Fibroblast of lung (primary cell): Measurements from ENCODE around the gene SLC25A6. TPM values are rescaled to one million over a fixed set of nuclear protein-coding genes. Genes with fewer than 3 reads are reported as not detected.

Source experiments
- DNase-seq, 2 donors: peaks; one replicate each; pipeline versions ENCODE4 v3.0.0 to v3.0.0-alpha.2; 2010; ENCODE audit warnings: low read depth in 2 of 2
- H2AFZ ChIP-seq: 2 replicates; pipeline ENCODE4 v1.5.1; 2012; ENCODE audit warnings: low read length, control low read depth, inconsistent platforms
- H3K27ac ChIP-seq: 2 replicates; pipeline ENCODE4 v1.5.1; 2011; ENCODE audit warnings: low read length, control low read depth; ENCODE audit not compliant: insufficient read depth
- H3K27me3 ChIP-seq: 2 replicates; pipeline ENCODE4 v1.5.1; 2011; ENCODE audit warnings: mild to moderate bottlenecking, low read length; ENCODE audit not compliant: control insufficient read depth, insufficient read depth
- H3K36me3 ChIP-seq: 2 replicates; pipeline ENCODE4 v1.5.1; 2011; ENCODE audit warnings: low read length; ENCODE audit not compliant: control insufficient read depth, insufficient read depth
- H3K4me1 ChIP-seq: 2 replicates; pipeline ENCODE4 v1.5.1; 2011; ENCODE audit warnings: low read length; ENCODE audit not compliant: control insufficient read depth, insufficient read depth; ENCODE audit errors: extremely low read depth
- H3K4me2 ChIP-seq: 2 replicates; pipeline ENCODE4 v1.5.1; 2011; ENCODE audit warnings: low read length, control low read depth; ENCODE audit not compliant: insufficient read depth; ENCODE audit errors: extremely low read depth
- H3K4me3 ChIP-seq, 4 experiments: fragments of 200-600 bp in 1 of 4; sonication (generic) in 1 of 4; replicated peaks in 1 of 4; 2 replicates each; pipeline ENCODE4 v1.5.1; 2011 to 2016; ENCODE audit warnings: low read length in 4 of 4, low read depth in 3 of 4, mild to moderate bottlenecking in 3 of 4, control low read depth in 2 of 4, inconsistent platforms in 1 of 4, mixed read lengths in 1 of 4; ENCODE audit not compliant: insufficient read depth in 1 of 4; ENCODE audit errors: control extremely low read depth in 1 of 4
- H3K79me2 ChIP-seq: 2 replicates; pipeline ENCODE4 v1.5.1; 2012; ENCODE audit warnings: mild to moderate bottlenecking, low read length, inconsistent platforms; ENCODE audit not compliant: control insufficient read depth, insufficient read depth
- H3K9ac ChIP-seq: 2 replicates; pipeline ENCODE4 v1.5.1; 2011; ENCODE audit warnings: mild to moderate bottlenecking, low read length, control low read depth; ENCODE audit not compliant: insufficient read depth
- H3K9me3 ChIP-seq: 2 replicates; pipeline ENCODE4 v1.5.1; 2012; ENCODE audit warnings: low read depth, low read length; ENCODE audit not compliant: control insufficient read depth, insufficient read depth
- H4K20me1 ChIP-seq: 2 replicates; pipeline ENCODE4 v1.5.1; 2011; ENCODE audit warnings: low read length; ENCODE audit not compliant: control insufficient read depth, insufficient read depth; ENCODE audit errors: extremely low read depth
- EZH2 ChIP-seq: IDR thresholded peaks from 2 replicates; pipeline ENCODE4 v1.5.1; 2012; ENCODE audit warnings: low read length, control low read depth, mild to moderate bottlenecking; ENCODE audit errors: missing control alignments
- polyA plus RNA-seq, 2 donors: library from polyadenylated mRNA; depleted of rRNA in 1 of 2; stranded (reverse) in 1 of 2; unstranded in 1 of 2; fragments of >200 nt; gene quantifications; 2 replicates each; pipeline ENCODE4 v1.2.1, GENCODE V29; 2011 to 2012; ENCODE audit warnings: missing spikeins in 1 of 2
- total RNA-seq: library from RNA; depleted of rRNA; stranded (reverse); fragments of >200 nt; gene quantifications from 2 replicates; pipeline ENCODE4 v1.2.1, GENCODE V29; 2014
- TF ChIP-seq, protein P1 (sequence below), 2 donors: IDR thresholded peaks in 1 of 2; conservative IDR thresholded peaks in 1 of 2; 1 replicate in 1 of 2; 2 replicates in 1 of 2; pipeline ENCODE4 v1.5.1; 2011 to 2012; ENCODE audit warnings: low read length in 2 of 2, control low read depth in 1 of 2, inconsistent platforms in 1 of 2, low read depth in 1 of 2, mild to moderate bottlenecking in 1 of 2

The SLC25A6 gene
- total and polyA plus RNA-seq, 2 donors (not counting 1 experiment from before 2014, with no cell fraction given), result 158 to 220 TPM

DNA sequence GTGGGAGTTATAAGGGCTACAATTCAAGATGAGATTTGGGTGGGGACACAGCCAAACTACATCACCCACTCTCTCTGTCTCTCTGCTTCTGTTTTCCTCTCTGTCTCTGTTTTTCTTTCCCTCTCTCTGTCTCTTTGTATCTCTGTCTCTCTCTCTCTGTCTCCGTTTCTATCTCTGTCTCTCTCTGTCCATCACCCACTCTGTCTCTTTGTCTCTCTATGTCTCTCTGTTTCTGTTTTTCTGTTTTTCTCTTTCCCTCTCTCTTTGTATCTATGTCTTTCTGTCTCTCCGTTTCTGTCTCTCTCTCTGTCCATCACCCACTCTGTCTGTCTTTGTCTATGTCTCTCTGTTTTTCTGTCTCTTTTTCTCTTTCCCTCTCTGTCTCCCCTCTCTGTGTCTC is 30.0 kb downstream of the SLC25A6 start:
- no peak overlapping the region for H3K4me2 ChIP-seq
- H3K4me3 ChIP-seq, result no peak overlapping the region
- no peaks in the 10 kb centered on the region for H3K4me1 ChIP-seq
- H4K20me1 ChIP-seq, result no peaks in the 10 kb centered on the region
- H3K27me3 ChIP-seq, result no peaks in the 10 kb centered on the region
- no peak overlapping the region for H3K27ac ChIP-seq
- H2AFZ ChIP-seq, result no peak overlapping the region
- H3K9me3 ChIP-seq, result no peaks in the 10 kb centered on the region
- H3K9ac ChIP-seq, result no peak overlapping the region
- DNase-seq, result no peak
- TF ChIP-seq EZH2, result no peak
- TF ChIP-seq, protein P1, sequence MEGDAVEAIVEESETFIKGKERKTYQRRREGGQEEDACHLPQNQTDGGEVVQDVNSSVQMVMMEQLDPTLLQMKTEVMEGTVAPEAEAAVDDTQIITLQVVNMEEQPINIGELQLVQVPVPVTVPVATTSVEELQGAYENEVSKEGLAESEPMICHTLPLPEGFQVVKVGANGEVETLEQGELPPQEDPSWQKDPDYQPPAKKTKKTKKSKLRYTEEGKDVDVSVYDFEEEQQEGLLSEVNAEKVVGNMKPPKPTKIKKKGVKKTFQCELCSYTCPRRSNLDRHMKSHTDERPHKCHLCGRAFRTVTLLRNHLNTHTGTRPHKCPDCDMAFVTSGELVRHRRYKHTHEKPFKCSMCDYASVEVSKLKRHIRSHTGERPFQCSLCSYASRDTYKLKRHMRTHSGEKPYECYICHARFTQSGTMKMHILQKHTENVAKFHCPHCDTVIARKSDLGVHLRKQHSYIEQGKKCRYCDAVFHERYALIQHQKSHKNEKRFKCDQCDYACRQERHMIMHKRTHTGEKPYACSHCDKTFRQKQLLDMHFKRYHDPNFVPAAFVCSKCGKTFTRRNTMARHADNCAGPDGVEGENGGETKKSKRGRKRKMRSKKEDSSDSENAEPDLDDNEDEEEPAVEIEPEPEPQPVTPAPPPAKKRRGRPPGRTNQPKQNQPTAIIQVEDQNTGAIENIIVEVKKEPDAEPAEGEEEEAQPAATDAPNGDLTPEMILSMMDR (conservative IDR thresholded peaks at IDR 0.05 in 1 of 2, IDR thresholded peaks at IDR 0.05 in 1 of 2; ENCODE audit: low read depth in 1 of 2, low read length in 2 of 2), result no peak
- H3K36me3 ChIP-seq, result no peaks in the 10 kb centered on the region
- no peaks in the 10 kb centered on the region for H3K79me2 ChIP-seq

DNA sequence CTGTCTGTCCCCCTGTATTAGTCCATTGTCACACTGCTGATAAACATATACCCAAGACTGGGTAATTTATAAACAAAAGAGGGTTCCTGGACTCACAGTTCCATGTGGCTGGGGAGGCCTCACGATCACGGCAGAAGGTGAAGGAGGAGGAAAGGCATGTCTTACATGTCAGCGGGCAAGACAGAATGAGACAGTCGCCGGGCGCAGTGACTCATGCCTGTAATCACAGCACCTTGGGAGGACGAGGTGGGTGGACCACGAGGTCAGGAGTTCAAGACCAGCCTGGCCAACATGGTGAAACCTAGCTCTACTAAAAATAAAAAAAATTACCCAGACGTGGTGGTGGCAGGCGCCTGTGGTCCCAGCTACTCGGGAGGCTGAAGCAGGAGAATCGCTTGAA is 30.6 kb downstream of the SLC25A6 start:
- no peaks in the 10 kb centered on the region for H3K4me1 ChIP-seq
- no peaks in the 10 kb centered on the region for H4K20me1 ChIP-seq
- DNase-seq, result peak in 1 of 2 donors; percentile 35
- no peak overlapping the region for H2AFZ ChIP-seq
- no peak overlapping the region for H3K9ac ChIP-seq
- H3K79me2 ChIP-seq, result no peaks in the 10 kb centered on the region
- no peaks in the 10 kb centered on the region for H3K27me3 ChIP-seq
- TF ChIP-seq EZH2, result no peak
- H3K27ac ChIP-seq, result no peak overlapping the region
- no peaks in the 10 kb centered on the region for H3K9me3 ChIP-seq
- H3K4me2 ChIP-seq, result no peak overlapping the region
- no peak overlapping the region for H3K4me3 ChIP-seq
- no peaks in the 10 kb centered on the region for H3K36me3 ChIP-seq

DNA sequence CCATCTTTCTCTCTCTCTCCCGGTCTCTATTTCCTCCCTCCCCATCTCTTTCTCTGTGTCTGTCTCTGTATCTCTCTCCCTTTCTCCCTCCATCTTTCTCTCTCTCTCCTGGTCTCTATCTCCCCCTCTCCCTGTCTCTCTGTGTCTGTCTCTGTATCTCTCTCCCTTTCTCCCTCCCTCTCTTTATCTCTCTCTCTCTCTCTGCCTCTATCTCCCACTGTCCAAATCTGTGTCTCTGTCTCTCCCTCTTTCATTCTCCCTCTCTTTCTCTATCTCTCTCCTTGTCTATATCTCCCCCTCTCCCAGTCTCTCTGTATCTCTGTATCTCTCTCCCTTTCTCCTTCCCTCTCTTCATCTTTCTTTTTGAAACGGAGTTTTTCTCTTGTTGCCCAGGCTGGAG is 31.7 kb downstream of the SLC25A6 start:
- TF ChIP-seq, protein P1 (conservative IDR thresholded peaks at IDR 0.05 in 1 of 2, IDR thresholded peaks at IDR 0.05 in 1 of 2; ENCODE audit: low read depth in 1 of 2, low read length in 2 of 2), result no peak
- TF ChIP-seq EZH2, result no peak
- H3K9me3 ChIP-seq, result no peaks in the 10 kb centered on the region
- H2AFZ ChIP-seq, result no peak overlapping the region
- H3K27ac ChIP-seq, result no peak overlapping the region
- H3K36me3 ChIP-seq, result no peaks in the 10 kb centered on the region
- H3K79me2 ChIP-seq, result no peaks in the 10 kb centered on the region
- no peaks in the 10 kb centered on the region for H3K4me1 ChIP-seq
- DNase-seq, result no peak
- H3K4me3 ChIP-seq, result no peak overlapping the region
- H3K27me3 ChIP-seq, result no peaks in the 10 kb centered on the region
- H4K20me1 ChIP-seq, result no peaks in the 10 kb centered on the region
- no peak overlapping the region for H3K4me2 ChIP-seq
- no peak overlapping the region for H3K9ac ChIP-seq
